Tibial artery (tissue), 4 donors: ENCODE data around the gene PLCB2.

Experiments
- DNase-seq, 2 donors: peaks; one replicate each; pipeline ENCODE4 v3.0.0-alpha.2; 2019
- H3K27ac ChIP-seq, 2 donors: fragments of 200-600 bp; sonication (generic) in 1 of 2; 1 replicate in 1 of 2; 2 replicates in 1 of 2; pipeline ENCODE4 v1.5.1; 2018 to 2019; ENCODE audit warnings: mild to moderate bottlenecking in 1 of 2
- H3K27me3 ChIP-seq, 2 donors: fragments of 200-600 bp; sonication (generic) in 1 of 2; one replicate each; pipeline versions ENCODE4 v1.5.1 to v1.6.0; 2016 to 2019
- H3K36me3 ChIP-seq, 3 donors: fragments of 200-600 bp; sonication (generic) in 2 of 3; one replicate each; pipeline ENCODE4 v1.5.1; 2016 to 2019; ENCODE audit warnings: mild to moderate bottlenecking in 2 of 3
- H3K4me1 ChIP-seq, 4 donors: fragments of 200-600 bp; sonication (generic) in 2 of 4; 1 replicate in 3 of 4; 2 replicates in 1 of 4; pipeline ENCODE4 v1.5.1; 2016 to 2019
- H3K4me3 ChIP-seq, 2 donors: fragments of 200-600 bp; sonication (generic) in 1 of 2; 1 replicate in 1 of 2; 2 replicates in 1 of 2; pipeline ENCODE4 v1.5.1; 2018 to 2019; ENCODE audit warnings: mild to moderate bottlenecking in 2 of 2
- H3K9me3 ChIP-seq, 3 donors: fragments of 200-600 bp; sonication (generic) in 1 of 3; one replicate each; pipeline ENCODE4 v1.5.1; 2016 to 2019
- intact Hi-C: fragments of 100-400 bp; cut with DNase I; formaldehyde crosslinking; loops from one replicate; pipeline ENCODE4 v1.15.0; 2023; ENCODE audit warnings: low total_unique reads
- TF ChIP-seq, protein P1 (sequence below), 2 experiments: fragments of 200-600 bp in 1 of 2; fragments of 450-650 bp in 1 of 2; IDR thresholded peaks; one replicate each; pipeline ENCODE4 v1.5.1; 2017 to 2019; ENCODE audit warnings: antibody characterized with exemption in 2 of 2, mild to moderate bottlenecking in 1 of 2, moderate library complexity in 1 of 2

The PLCB2 gene

DNA sequence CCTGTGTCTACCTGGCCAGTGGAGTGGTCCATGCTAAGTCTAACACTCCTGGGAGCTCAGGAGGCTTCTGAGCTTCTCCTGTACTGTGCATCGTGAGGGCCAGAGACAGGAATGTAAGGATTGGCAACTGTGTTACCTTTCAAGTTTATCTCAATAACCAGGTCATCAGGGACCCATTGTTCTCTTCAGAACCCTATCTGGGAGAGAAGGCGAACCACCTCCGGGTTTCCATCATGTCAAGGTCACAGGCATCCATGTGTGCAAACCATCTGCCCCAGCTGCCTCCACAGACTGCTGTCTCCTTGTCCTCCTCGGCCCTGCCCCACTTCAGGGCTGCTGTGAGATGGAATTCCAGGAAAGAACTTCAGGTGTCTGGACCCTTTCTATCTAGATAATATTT, 30.8 kb downstream of the PLCB2 start:
- Histone ChIP-seq H3K27ac (no peak overlapping the region), H3K4me1 (peaks cover 0 to 20% (median 14%) of the 10 kb centered on the region in 4 donors), H3K36me3 (peaks cover 0 to 11% (median 0%) of the 10 kb centered on the region in 3 donors), H3K9me3 (no peaks in the 10 kb centered on the region), H3K27me3 (peaks cover 0 to 58% of the 10 kb centered on the region in 2 donors), H3K4me3 (no peak overlapping the region)
- DNase-seq = no peak
- TF ChIP-seq, protein P1, sequence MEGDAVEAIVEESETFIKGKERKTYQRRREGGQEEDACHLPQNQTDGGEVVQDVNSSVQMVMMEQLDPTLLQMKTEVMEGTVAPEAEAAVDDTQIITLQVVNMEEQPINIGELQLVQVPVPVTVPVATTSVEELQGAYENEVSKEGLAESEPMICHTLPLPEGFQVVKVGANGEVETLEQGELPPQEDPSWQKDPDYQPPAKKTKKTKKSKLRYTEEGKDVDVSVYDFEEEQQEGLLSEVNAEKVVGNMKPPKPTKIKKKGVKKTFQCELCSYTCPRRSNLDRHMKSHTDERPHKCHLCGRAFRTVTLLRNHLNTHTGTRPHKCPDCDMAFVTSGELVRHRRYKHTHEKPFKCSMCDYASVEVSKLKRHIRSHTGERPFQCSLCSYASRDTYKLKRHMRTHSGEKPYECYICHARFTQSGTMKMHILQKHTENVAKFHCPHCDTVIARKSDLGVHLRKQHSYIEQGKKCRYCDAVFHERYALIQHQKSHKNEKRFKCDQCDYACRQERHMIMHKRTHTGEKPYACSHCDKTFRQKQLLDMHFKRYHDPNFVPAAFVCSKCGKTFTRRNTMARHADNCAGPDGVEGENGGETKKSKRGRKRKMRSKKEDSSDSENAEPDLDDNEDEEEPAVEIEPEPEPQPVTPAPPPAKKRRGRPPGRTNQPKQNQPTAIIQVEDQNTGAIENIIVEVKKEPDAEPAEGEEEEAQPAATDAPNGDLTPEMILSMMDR (IDR thresholded peaks at IDR 0.05) = no peak
- intact Hi-C loops = no loop called here

GRCh38 chr15:40275954-40276353, 31.8 kb downstream of the PLCB2 start:
- TF ChIP-seq, protein P1 (IDR thresholded peaks at IDR 0.05) = no peak
- Histone ChIP-seq H3K9me3 (no peaks in the 10 kb centered on the region), H3K4me1 (peaks cover 0 to 12% (median 6%) of the 10 kb centered on the region in 4 donors), H3K27me3 (peaks cover 0 to 48% of the 10 kb centered on the region in 2 donors), H3K36me3 (peaks cover 0 to 11% (median 0%) of the 10 kb centered on the region in 3 donors), H3K4me3 (no peak overlapping the region), H3K27ac (no peak overlapping the region)
- no peak for DNase-seq
- intact Hi-C loops = no loop called here

DNA sequence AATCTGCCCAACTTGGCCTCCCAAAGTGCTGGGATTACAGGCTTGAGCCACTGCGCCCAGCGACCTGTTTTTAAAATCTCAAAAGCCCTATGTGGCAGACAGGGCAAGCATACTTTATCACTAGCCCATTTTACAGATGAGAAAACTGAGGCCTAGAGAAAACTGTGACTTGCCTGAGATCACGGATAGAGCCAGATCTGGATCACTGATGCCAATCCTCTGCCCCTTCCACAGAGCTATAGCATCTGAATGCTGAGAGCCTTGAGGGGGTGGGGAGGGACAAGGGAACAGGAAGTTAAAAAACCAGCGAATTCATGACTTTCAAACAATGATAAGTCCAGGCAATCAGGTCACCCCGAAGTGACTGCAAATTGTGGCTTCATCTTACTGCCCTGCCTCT, 32.2 kb downstream of the PLCB2 start:
- intact Hi-C loops = no loop called here
- Histone ChIP-seq H3K9me3 (no peaks in the 10 kb centered on the region), H3K4me3 (no peak overlapping the region), H3K4me1 (peaks cover 0 to 12% (median 6%) of the 10 kb centered on the region in 4 donors), H3K36me3 (peaks cover 0 to 11% (median 0%) of the 10 kb centered on the region in 3 donors), H3K27ac (no peak overlapping the region), H3K27me3 (peaks cover 0 to 44% of the 10 kb centered on the region in 2 donors)
- TF ChIP-seq, protein P1 (IDR thresholded peaks at IDR 0.05) = no peak
- DNase-seq = no peak

- peaks cover 0 to 35% of the 10 kb centered on the region in 2 donors for H3K27me3 ChIP-seq
- peaks cover 0 to 9% (median 2%) of the 10 kb centered on the region in 4 donors for H3K4me1 ChIP-seq
- intact Hi-C loops = loop anchor here (5.0 kb wide), 1 partner anchor 227 kb away; no protein-coding TSS in a partner anchor
- no peak overlapping the region for H3K4me3 ChIP-seq
- H3K9me3 ChIP-seq = no peaks in the 10 kb centered on the region
- DNase-seq = peak; percentile 69 to 83
- H3K36me3 ChIP-seq = peaks cover 0 to 11% (median 0%) of the 10 kb centered on the region in 3 donors
- TF ChIP-seq, protein P1 (IDR thresholded peaks at IDR 0.05) = peak; percentile 100
- no peak overlapping the region for H3K27ac ChIP-seq
Measured at GRCh38 chr15:40274350-40275274, 33.1 kb downstream of the PLCB2 start.

- no peak for DNase-seq
- H3K36me3 ChIP-seq = peaks cover 0 to 11% (median 0%) of the 10 kb centered on the region in 3 donors
- intact Hi-C loops = loop anchor here (2.0 to 5.0 kb wide), 2 partner anchors 55 to 226 kb away; no protein-coding TSS in a partner anchor
- H3K4me1 ChIP-seq = peaks cover 0 to 2% (median 0%) of the 10 kb centered on the region in 4 donors
- no peaks in the 10 kb centered on the region for H3K9me3 ChIP-seq
- H3K27me3 ChIP-seq = peaks cover 0 to 23% of the 10 kb centered on the region in 2 donors
- H3K4me3 ChIP-seq = no peak overlapping the region
- TF ChIP-seq, protein P1 (IDR thresholded peaks at IDR 0.05) = no peak
- H3K27ac ChIP-seq = no peak overlapping the region
Measured at GRCh38 chr15:40273428-40273827, 34.3 kb downstream of the PLCB2 start.
